DOHH2 (cell line): Measurements from ENCODE around the gene GPD1L.

Experiments used
- H3F3A ChIP-seq: fragments of 200-600 bp; sonication (generic), shearing (Covaris generic); 2 replicates; pipeline ENCODE4 v1.6.0; 2016; ENCODE audit warnings: antibody characterized with exemption, mild to moderate bottlenecking; ENCODE audit not compliant: control insufficient read depth, insufficient read depth
- H3K27ac ChIP-seq: fragments of 200-600 bp; sonication (generic); 2 replicates; pipeline ENCODE4 v1.5.1; 2014; ENCODE audit warnings: low read depth, mild to moderate bottlenecking, low read length, moderate library complexity
- H3K27me3 ChIP-seq: fragments of 200-600 bp; sonication (generic); 2 replicates; pipeline ENCODE4 v1.6.1; 2014; ENCODE audit warnings: mild to moderate bottlenecking, low read length, mixed read lengths; ENCODE audit not compliant: control insufficient read depth
- H3K36me3 ChIP-seq: fragments of 200-600 bp; sonication (generic); 2 replicates; pipeline ENCODE4 v1.6.1; 2014; ENCODE audit warnings: mild to moderate bottlenecking, low read length, moderate library complexity, mixed read lengths; ENCODE audit not compliant: control insufficient read depth
- H3K4me1 ChIP-seq: fragments of 200-600 bp; sonication (generic); 2 replicates; pipeline ENCODE4 v1.6.1; 2014; ENCODE audit warnings: mild to moderate bottlenecking, low read length, mixed read lengths; ENCODE audit not compliant: control insufficient read depth
- H3K4me2 ChIP-seq: fragments of 200-600 bp; sonication (generic); 2 replicates; pipeline ENCODE4 v1.6.0; 2014; ENCODE audit warnings: mild to moderate bottlenecking, low read length, moderate library complexity
- H3K4me3 ChIP-seq: fragments of 200-600 bp; sonication (generic); 2 replicates; pipeline ENCODE4 v1.5.1; 2014; ENCODE audit warnings: mild to moderate bottlenecking, low read length, mixed read lengths
- H3K79me2 ChIP-seq: fragments of 200-600 bp; sonication (generic); 2 replicates; pipeline ENCODE4 v1.6.1; 2014; ENCODE audit warnings: mild to moderate bottlenecking, low read length, mixed read lengths; ENCODE audit not compliant: control insufficient read depth
- H3K9me2 ChIP-seq: fragments of 200-600 bp; sonication (generic); replicated peaks from 2 replicates; pipeline ENCODE4 v1.6.1; 2014; ENCODE audit warnings: mild to moderate bottlenecking, low read length, mixed read lengths; ENCODE audit not compliant: control insufficient read depth
- H3K9me3 ChIP-seq: fragments of 200-600 bp; sonication (generic); 2 replicates; pipeline ENCODE4 v1.6.1; 2014; ENCODE audit warnings: antibody characterized with exemption, low read length, mixed read lengths; ENCODE audit not compliant: control insufficient read depth, insufficient read depth
- H4K20me1 ChIP-seq: fragments of 200-600 bp; sonication (generic); 2 replicates; pipeline ENCODE4 v1.6.0; 2014; ENCODE audit warnings: low read depth, mild to moderate bottlenecking, antibody characterized with exemption, low read length, moderate library complexity; ENCODE audit not compliant: control insufficient read depth, insufficient read depth
- CTCF ChIP-seq: fragments of 200-600 bp; sonication (generic); IDR thresholded peaks from one replicate; pipeline ENCODE4 v1.5.1; 2014; ENCODE audit warnings: antibody characterized with exemption, mild to moderate bottlenecking, low read depth, low read length; ENCODE audit not compliant: poor library complexity, severe bottlenecking
- EZH2phosphoT487 ChIP-seq: fragments of 200-600 bp; sonication (generic); IDR thresholded peaks from 2 replicates; pipeline ENCODE4 v1.6.1; 2017; ENCODE audit warnings: borderline replicate concordance, mild to moderate bottlenecking, antibody characterized with exemption, low read length, moderate library complexity, mixed read lengths

The GPD1L gene

GRCh38 chr3:32097768-32098167, 8.7 kb upstream of the GPD1L start:
- TF ChIP-seq CTCF (no peak), EZH2phosphoT487 (no peak)
- Histone ChIP-seq H3K36me3 (no peaks in the 10 kb centered on the region), H3K79me2 (no peaks in the 10 kb centered on the region), H3K9me3 (peaks cover 17% of the 10 kb centered on the region; the same call in 1 of the 2 replicates), H3K27me3 (no peaks in the 10 kb centered on the region), H4K20me1 (no peaks in the 10 kb centered on the region), H3K4me1 (no peaks in the 10 kb centered on the region), H3F3A (no peaks in the 10 kb centered on the region), H3K9me2 (no peaks in the 10 kb centered on the region), H3K4me3 (no peak overlapping the region), H3K27ac (no peak overlapping the region), H3K4me2 (no peak overlapping the region)

- Histone ChIP-seq H3K4me1 (no peaks in the 10 kb centered on the region), H3K36me3 (no peaks in the 10 kb centered on the region), H3F3A (no peaks in the 10 kb centered on the region), H3K27me3 (no peaks in the 10 kb centered on the region), H3K4me3 (no peak overlapping the region), H3K9me2 (no peaks in the 10 kb centered on the region), H4K20me1 (no peaks in the 10 kb centered on the region), H3K9me3 (peaks cover 17% of the 10 kb centered on the region; the same call in 1 of the 2 replicates), H3K4me2 (no peak overlapping the region), H3K79me2 (no peaks in the 10 kb centered on the region), H3K27ac (no peak overlapping the region)
- TF ChIP-seq CTCF (no peak), EZH2phosphoT487 (no peak)
Observed at GRCh38 chr3:32098528-32098927, 7.9 kb upstream of the GPD1L start.

GRCh38 chr3:32100465-32100864, 6.0 kb upstream of the GPD1L start:
- H3K4me3 ChIP-seq: no peak overlapping the region
- H3K27ac ChIP-seq: no peak overlapping the region
- H3K36me3 ChIP-seq: no peaks in the 10 kb centered on the region
- no peaks in the 10 kb centered on the region for H3K4me1 ChIP-seq
- no peak for TF ChIP-seq EZH2phosphoT487
- no peak for TF ChIP-seq CTCF
- H3K9me3 ChIP-seq: peaks cover 17% of the 10 kb centered on the region; the same call in 1 of the 2 replicates
- H3K79me2 ChIP-seq: no peaks in the 10 kb centered on the region
- no peaks in the 10 kb centered on the region for H3K9me2 ChIP-seq
- no peaks in the 10 kb centered on the region for H3F3A ChIP-seq
- no peaks in the 10 kb centered on the region for H3K27me3 ChIP-seq
- no peaks in the 10 kb centered on the region for H4K20me1 ChIP-seq
- H3K4me2 ChIP-seq: no peak overlapping the region

- Histone ChIP-seq H3F3A (no peaks in the 10 kb centered on the region), H3K27ac (no peak overlapping the region), H3K79me2 (peaks cover 5% of the 10 kb centered on the region), H3K4me1 (peaks cover 10% of the 10 kb centered on the region), H3K27me3 (no peaks in the 10 kb centered on the region), H3K9me2 (no peaks in the 10 kb centered on the region), H4K20me1 (no peaks in the 10 kb centered on the region), H3K9me3 (peaks cover 17% of the 10 kb centered on the region; the same call in 1 of the 2 replicates), H3K4me2 (no peak overlapping the region), H3K4me3 (no peak overlapping the region), H3K36me3 (no peaks in the 10 kb centered on the region)
- TF ChIP-seq CTCF (no peak), EZH2phosphoT487 (no peak)
Observed at GRCh38 chr3:32102289-32102688, 4.1 kb upstream of the GPD1L start.
